ENCODE results near the gene FNDC3B.
"Not testable (repeated sequence)": the region's sequence is repeated elsewhere in the genome, so short reads cannot be mapped to it uniquely, and the experiment has no call there.

Gene FNDC3B

GRCh38 chr3:172087602-172088580, 48.5 kb downstream of the FNDC3B start:
- TF ChIP-seq CTCF (IDR thresholded peaks at IDR 0.05; ENCODE audit: extremely low read depth, insufficient read depth, missing control alignments), result no peak
- in situ Hi-C loops (cut with MboI; ENCODE audit: low pct_unique_long_range_greater_than_20kb, low sequenced_read_pairs, unreplicated experiment), result no loop called here
- peak; percentile 10 for DNase-seq (ENCODE audit: low spot score)

- no peak for DNase-seq (ENCODE audit: low spot score)
- no peak for TF ChIP-seq CTCF (IDR thresholded peaks at IDR 0.05; ENCODE audit: extremely low read depth, insufficient read depth, missing control alignments)
- in situ Hi-C loops (cut with MboI; ENCODE audit: low pct_unique_long_range_greater_than_20kb, low sequenced_read_pairs, unreplicated experiment), result no loop called here
Measured at GRCh38 chr3:172089250-172089649, 49.9 kb downstream of the FNDC3B start.

GRCh38 chr3:172090035-172090434, 50.7 kb downstream of the FNDC3B start:
- no peak for TF ChIP-seq CTCF (IDR thresholded peaks at IDR 0.05; ENCODE audit: extremely low read depth, insufficient read depth, missing control alignments)
- in situ Hi-C loops (cut with MboI; ENCODE audit: low pct_unique_long_range_greater_than_20kb, low sequenced_read_pairs, unreplicated experiment), result no loop called here
- DNase-seq (ENCODE audit: low spot score), result no peak

GRCh38 chr3:172092658-172093057, 53.3 kb downstream of the FNDC3B start:
- no peak for DNase-seq (ENCODE audit: low spot score)
- in situ Hi-C loops (cut with MboI; ENCODE audit: low pct_unique_long_range_greater_than_20kb, low sequenced_read_pairs, unreplicated experiment), result no loop called here
- TF ChIP-seq CTCF (IDR thresholded peaks at IDR 0.05; ENCODE audit: extremely low read depth, insufficient read depth, missing control alignments), result no peak

- in situ Hi-C loops (cut with MboI; ENCODE audit: low pct_unique_long_range_greater_than_20kb, low sequenced_read_pairs, unreplicated experiment), result not testable (repeated sequence)
Measured at GRCh38 chr3:172093581-172094443, 54.4 kb downstream of the FNDC3B start.

GRCh38 chr3:172094621-172095557, 55.5 kb downstream of the FNDC3B start:
- TF ChIP-seq CTCF (IDR thresholded peaks at IDR 0.05; ENCODE audit: extremely low read depth, insufficient read depth, missing control alignments), result peak; percentile 24
- DNase-seq (ENCODE audit: low spot score), result peak; percentile 29
- in situ Hi-C loops (cut with MboI; ENCODE audit: low pct_unique_long_range_greater_than_20kb, low sequenced_read_pairs, unreplicated experiment), result no loop called here

More at GRCh38 chr3:172093581-172094443, 54.4 kb downstream of the FNDC3B start:
- DNase-seq (ENCODE audit: low spot score), result not testable (repeated sequence)

All from GM13977 (cell line).